Measurements from ENCODE around the gene ITGBL1.

DNA sequence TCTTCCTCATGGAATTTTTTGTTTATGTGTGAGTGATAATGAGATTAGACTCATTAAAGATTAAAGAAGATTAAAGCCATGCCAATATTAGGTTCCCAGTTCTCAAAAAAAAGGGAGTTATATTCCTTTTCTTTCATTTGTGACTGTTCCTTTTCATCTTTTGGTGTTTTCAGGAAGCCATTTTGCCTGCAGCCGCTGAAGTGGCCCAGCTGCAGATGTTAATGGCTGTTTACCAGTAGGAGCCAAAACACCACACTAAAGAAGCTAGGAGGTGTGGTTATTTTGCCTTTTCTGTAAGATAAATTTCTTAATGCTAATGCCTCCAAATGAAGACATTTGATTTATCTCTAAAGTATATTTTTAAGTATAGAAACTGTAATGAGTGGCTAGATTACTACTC lies 36.3 kb downstream of the ITGBL1 start:
- TF ChIP-seq CTCF (IDR thresholded peaks at IDR 0.05) (no peak), POLR2A (IDR thresholded peaks at IDR 0.05) (no peak), POLR2AphosphoS5 (IDR thresholded peaks at IDR 0.05) (no peak)

Measured in stomach (tissue), 4 donors.